Liver (tissue), 9 donors: ENCODE results near the gene PPARA. TPM values are rescaled to one million over a fixed set of nuclear protein-coding genes. Genes with fewer than 3 reads are reported as not detected.
A peak's percentile ranks its signal among the peaks of the same experiment; 100 is the strongest.

Experiments
- DNase-seq: peaks from one replicate; pipeline ENCODE4 v3.0.0-alpha.2; 2017; ENCODE audit warnings: low spot score
- H3K27ac ChIP-seq, 2 donors: one replicate each; pipeline ENCODE4 v1.7.0; 2013; ENCODE audit warnings: inconsistent platforms in 2 of 2, low read length in 2 of 2, control low read depth in 1 of 2, low read depth in 1 of 2, mild to moderate bottlenecking in 1 of 2
- H3K27me3 ChIP-seq, 4 donors: one replicate each; pipeline versions ENCODE4 v1.6.1 to v1.7.0; 2013; ENCODE audit warnings: low read length in 3 of 4, inconsistent platforms in 1 of 4, mild to moderate bottlenecking in 1 of 4, moderate library complexity in 1 of 4; ENCODE audit not compliant: control insufficient read depth in 4 of 4, insufficient read depth in 4 of 4
- H3K36me3 ChIP-seq, 4 donors: one replicate each; pipeline versions ENCODE4 v1.6.1 to v1.7.0; 2013; ENCODE audit warnings: low read length in 3 of 4, mild to moderate bottlenecking in 3 of 4, low read depth in 1 of 4, moderate library complexity in 1 of 4; ENCODE audit not compliant: control insufficient read depth in 4 of 4, insufficient read depth in 3 of 4
- H3K4me1 ChIP-seq, 4 donors: one replicate each; pipeline versions ENCODE4 v1.6.1 to v1.7.0; 2013; ENCODE audit warnings: low read length in 3 of 4, mild to moderate bottlenecking in 3 of 4, moderate library complexity in 1 of 4; ENCODE audit not compliant: control insufficient read depth in 4 of 4, insufficient read depth in 4 of 4
- H3K4me3 ChIP-seq, 3 donors: one replicate each; pipeline versions ENCODE4 v1.6.1 to v1.7.0; 2013; ENCODE audit warnings: low read length in 3 of 3, control low read depth in 1 of 3, low read depth in 1 of 3, mild to moderate bottlenecking in 1 of 3
- H3K9ac ChIP-seq, 2 donors: one replicate each; pipeline ENCODE4 v1.7.0; 2013; ENCODE audit warnings: low read length in 2 of 2, mild to moderate bottlenecking in 2 of 2, moderate library complexity in 2 of 2, control low read depth in 1 of 2, low read depth in 1 of 2
- H3K9me3 ChIP-seq, 4 donors: one replicate each; pipeline versions ENCODE4 v1.6.1 to v1.7.0; 2013; ENCODE audit warnings: low read length in 3 of 4; ENCODE audit not compliant: control insufficient read depth in 4 of 4
- EGR1 ChIP-seq, 2 donors: IDR thresholded peaks; 2 replicates each; pipeline ENCODE4 v1.6.1; 2016 to 2018; ENCODE audit warnings: antibody characterized with exemption in 2 of 2, low read depth in 2 of 2
- FOXA1 ChIP-seq: IDR thresholded peaks from 2 replicates; pipeline ENCODE4 v1.6.1; 2016; ENCODE audit warnings: antibody characterized with exemption
- GABPA ChIP-seq, 2 donors: IDR thresholded peaks in 1 of 2; conservative IDR thresholded peaks in 1 of 2; 2 replicates each; pipeline ENCODE4 v1.6.1; 2016; ENCODE audit warnings: antibody characterized with exemption in 2 of 2, mild to moderate bottlenecking in 1 of 2, moderate library complexity in 1 of 2
- HNF4A ChIP-seq, 2 donors: conservative IDR thresholded peaks; 2 replicates each; pipeline ENCODE4 v1.6.1; 2016; ENCODE audit warnings: antibody characterized with exemption in 2 of 2, mild to moderate bottlenecking in 2 of 2
- JUND ChIP-seq, 2 donors: IDR thresholded peaks; 2 replicates each; pipeline ENCODE4 v1.6.1; 2016; ENCODE audit warnings: antibody characterized with exemption in 2 of 2
- RAD21 ChIP-seq, 2 donors: IDR thresholded peaks; 2 replicates each; pipeline ENCODE4 v1.6.1; 2016; ENCODE audit warnings: antibody characterized with exemption in 2 of 2, mild to moderate bottlenecking in 2 of 2
- RXRA ChIP-seq, 2 donors: IDR thresholded peaks; 2 replicates each; pipeline ENCODE4 v1.6.1; 2017 to 2018; ENCODE audit warnings: antibody characterized with exemption in 2 of 2, mild to moderate bottlenecking in 1 of 2
- TAF1 ChIP-seq: conservative IDR thresholded peaks from 2 replicates; pipeline ENCODE4 v1.6.1; 2016; ENCODE audit warnings: antibody characterized with exemption, mild to moderate bottlenecking
- WGBS: extraction: QIAGEN DNeasy Blood & Tissue Kit; methylation state at CpG from one replicate; pipeline ENCODE4 v1.1.7; 2013; 5-methylcytosine and 5-hydroxymethylcytosine counted together
- polyA plus RNA-seq, 2 donors: library from polyadenylated mRNA; stranded (reverse) in 1 of 2; unstranded in 1 of 2; fragments of 200-250 nt in 1 of 2; fragments of >200 nt in 1 of 2; fragmentation: Nextera tagmentation in 1 of 2; extraction: Ambion mirVana in 1 of 2; gene quantifications; one replicate each; pipeline versions ENCODE4 v1.2.1 to v1.2.3, GENCODE V29; 2013 to 2015
- total RNA-seq, 2 donors: library from RNA; depleted of rRNA; stranded (reverse); fragments of >200 nt; gene quantifications; one replicate each; pipeline ENCODE4 v1.2.3, GENCODE V29; 2014
- TF ChIP-seq, protein P1 (sequence below): IDR thresholded peaks from 2 replicates; pipeline ENCODE4 v1.6.1; 2016; ENCODE audit warnings: antibody characterized with exemption
- TF ChIP-seq, protein P2 (sequence below): IDR thresholded peaks from 2 replicates; pipeline ENCODE4 v1.6.1; 2016; ENCODE audit warnings: antibody characterized with exemption, mild to moderate bottlenecking
- TF ChIP-seq, protein P3 (sequence below): IDR thresholded peaks from 2 replicates; pipeline ENCODE4 v1.6.1; 2016; ENCODE audit warnings: antibody characterized with exemption
- TF ChIP-seq, protein P4 (sequence below): fragments of 150-350 bp; IDR thresholded peaks from 2 replicates; pipeline ENCODE4 v1.5.1; 2017; ENCODE audit warnings: improper control_type of control experiment, low read depth, low read length; ENCODE audit not compliant: missing input control
- donor health status: healthy.
- donor health status: healthy.
- donor health status: healthy.
- donor health status: healthy.
- donor health status: healthy.

The PPARA gene
- total and polyA plus RNA-seq, 4 donors = 31.2 to 78.8 (median 41.3) TPM

DNA sequence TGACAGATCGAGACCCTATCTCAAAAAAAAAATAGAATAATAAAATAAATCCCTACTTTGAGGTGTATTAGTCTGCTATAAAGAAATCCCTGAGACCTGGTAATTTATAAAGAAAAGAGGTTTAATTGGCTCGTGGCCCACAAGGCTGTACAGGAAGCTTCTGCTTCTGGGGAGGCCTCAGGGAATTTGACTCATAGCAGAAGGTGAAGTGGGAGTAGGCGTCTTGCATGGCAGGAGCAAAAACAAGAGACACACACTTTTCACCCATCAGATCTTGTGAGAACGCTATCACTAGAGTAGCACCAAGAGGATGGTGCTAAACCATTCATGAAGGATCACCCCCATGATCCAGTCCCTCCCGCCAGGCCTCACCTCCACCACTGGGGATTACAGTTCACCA, 70.6 kb downstream of the PPARA start:
- H3K27me3 ChIP-seq = no peaks in the 10 kb centered on the region
- no peak overlapping the region for H3K4me3 ChIP-seq
- 96% methylated on average over 5 of the region's 5 CpGs for WGBS
- H3K27ac ChIP-seq = no peak overlapping the region
- TF ChIP-seq FOXA1 (no peak), HNF4A (conservative IDR thresholded peaks at IDR 0.05) (no peak)
- TF ChIP-seq, protein P1, sequence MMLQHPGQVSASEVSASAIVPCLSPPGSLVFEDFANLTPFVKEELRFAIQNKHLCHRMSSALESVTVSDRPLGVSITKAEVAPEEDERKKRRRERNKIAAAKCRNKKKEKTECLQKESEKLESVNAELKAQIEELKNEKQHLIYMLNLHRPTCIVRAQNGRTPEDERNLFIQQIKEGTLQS = no peak
- TF ChIP-seq, protein P2, sequence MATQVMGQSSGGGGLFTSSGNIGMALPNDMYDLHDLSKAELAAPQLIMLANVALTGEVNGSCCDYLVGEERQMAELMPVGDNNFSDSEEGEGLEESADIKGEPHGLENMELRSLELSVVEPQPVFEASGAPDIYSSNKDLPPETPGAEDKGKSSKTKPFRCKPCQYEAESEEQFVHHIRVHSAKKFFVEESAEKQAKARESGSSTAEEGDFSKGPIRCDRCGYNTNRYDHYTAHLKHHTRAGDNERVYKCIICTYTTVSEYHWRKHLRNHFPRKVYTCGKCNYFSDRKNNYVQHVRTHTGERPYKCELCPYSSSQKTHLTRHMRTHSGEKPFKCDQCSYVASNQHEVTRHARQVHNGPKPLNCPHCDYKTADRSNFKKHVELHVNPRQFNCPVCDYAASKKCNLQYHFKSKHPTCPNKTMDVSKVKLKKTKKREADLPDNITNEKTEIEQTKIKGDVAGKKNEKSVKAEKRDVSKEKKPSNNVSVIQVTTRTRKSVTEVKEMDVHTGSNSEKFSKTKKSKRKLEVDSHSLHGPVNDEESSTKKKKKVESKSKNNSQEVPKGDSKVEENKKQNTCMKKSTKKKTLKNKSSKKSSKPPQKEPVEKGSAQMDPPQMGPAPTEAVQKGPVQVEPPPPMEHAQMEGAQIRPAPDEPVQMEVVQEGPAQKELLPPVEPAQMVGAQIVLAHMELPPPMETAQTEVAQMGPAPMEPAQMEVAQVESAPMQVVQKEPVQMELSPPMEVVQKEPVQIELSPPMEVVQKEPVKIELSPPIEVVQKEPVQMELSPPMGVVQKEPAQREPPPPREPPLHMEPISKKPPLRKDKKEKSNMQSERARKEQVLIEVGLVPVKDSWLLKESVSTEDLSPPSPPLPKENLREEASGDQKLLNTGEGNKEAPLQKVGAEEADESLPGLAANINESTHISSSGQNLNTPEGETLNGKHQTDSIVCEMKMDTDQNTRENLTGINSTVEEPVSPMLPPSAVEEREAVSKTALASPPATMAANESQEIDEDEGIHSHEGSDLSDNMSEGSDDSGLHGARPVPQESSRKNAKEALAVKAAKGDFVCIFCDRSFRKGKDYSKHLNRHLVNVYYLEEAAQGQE = no peak
- H3K9me3 ChIP-seq = no peaks in the 10 kb centered on the region
- H3K9ac ChIP-seq = no peak overlapping the region
- H3K4me1 ChIP-seq = peaks cover 0 to 7% (median 3%) of the 10 kb centered on the region in 4 donors
- peaks cover 31 to 55% (median 52%) of the 10 kb centered on the region in 4 donors for H3K36me3 ChIP-seq
- DNase-seq = no peak

DNA sequence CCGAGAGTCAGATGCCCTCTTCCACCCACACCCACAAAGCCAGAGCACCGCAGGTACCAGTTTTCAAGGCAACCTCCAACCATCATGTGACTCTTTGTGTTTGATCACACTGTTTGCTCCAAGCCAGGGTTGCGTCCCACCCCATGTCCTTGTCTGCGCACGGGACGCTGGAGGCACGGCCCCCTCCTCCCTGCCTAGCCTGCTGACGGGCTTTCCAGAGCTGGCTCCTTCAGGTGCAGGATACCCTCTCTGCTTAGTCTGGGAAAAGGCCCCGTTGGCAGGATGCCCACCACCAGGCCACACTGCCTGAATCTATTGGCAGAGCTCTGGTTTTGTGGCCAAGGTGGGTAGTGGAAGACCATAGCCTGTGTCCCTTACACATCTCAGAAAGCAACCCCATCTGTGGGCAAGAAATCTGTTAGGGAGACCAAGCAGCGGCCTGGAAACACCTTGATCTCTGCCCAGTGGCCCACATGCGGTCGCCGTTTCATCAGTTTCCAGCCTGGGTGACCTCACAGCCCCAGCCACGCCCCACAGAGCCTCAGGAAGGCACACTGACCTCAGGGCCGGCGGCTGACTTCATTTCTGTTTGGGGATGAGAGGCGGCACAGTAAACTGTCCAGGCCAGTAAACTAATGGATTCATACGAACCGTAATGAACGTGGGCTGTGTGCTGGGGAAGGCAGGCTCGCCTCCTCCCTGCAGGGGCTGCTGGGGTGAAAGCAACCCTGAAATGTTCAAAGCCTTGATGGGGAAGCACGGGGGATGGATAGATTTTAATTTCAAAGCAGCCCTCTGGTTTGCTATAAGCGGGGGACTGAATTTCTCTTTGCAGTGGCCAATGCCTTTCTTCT, 73.9 kb downstream of the PPARA start:
- Histone ChIP-seq H3K9me3 (no peaks in the 10 kb centered on the region), H3K36me3 (peaks cover 19 to 40% (median 35%) of the 10 kb centered on the region in 4 donors), H3K4me3 (no peak overlapping the region), H3K4me1 (peaks cover 0 to 7% (median 3%) of the 10 kb centered on the region in 4 donors), H3K27me3 (no peaks in the 10 kb centered on the region), H3K27ac (peak overlapping the region; percentile 40 to 61), H3K9ac (no peak overlapping the region)
- TF ChIP-seq RAD21 (IDR thresholded peaks at IDR 0.05) (no peak), RXRA (IDR thresholded peaks at IDR 0.05) (peak in 1 of 2 donors; percentile 74), JUND (IDR thresholded peaks at IDR 0.05) (peak in 1 of 2 donors; percentile 43), HNF4A (conservative IDR thresholded peaks at IDR 0.05) (peak in 1 of 2 donors; percentile 48)
- TF ChIP-seq, protein P3, sequence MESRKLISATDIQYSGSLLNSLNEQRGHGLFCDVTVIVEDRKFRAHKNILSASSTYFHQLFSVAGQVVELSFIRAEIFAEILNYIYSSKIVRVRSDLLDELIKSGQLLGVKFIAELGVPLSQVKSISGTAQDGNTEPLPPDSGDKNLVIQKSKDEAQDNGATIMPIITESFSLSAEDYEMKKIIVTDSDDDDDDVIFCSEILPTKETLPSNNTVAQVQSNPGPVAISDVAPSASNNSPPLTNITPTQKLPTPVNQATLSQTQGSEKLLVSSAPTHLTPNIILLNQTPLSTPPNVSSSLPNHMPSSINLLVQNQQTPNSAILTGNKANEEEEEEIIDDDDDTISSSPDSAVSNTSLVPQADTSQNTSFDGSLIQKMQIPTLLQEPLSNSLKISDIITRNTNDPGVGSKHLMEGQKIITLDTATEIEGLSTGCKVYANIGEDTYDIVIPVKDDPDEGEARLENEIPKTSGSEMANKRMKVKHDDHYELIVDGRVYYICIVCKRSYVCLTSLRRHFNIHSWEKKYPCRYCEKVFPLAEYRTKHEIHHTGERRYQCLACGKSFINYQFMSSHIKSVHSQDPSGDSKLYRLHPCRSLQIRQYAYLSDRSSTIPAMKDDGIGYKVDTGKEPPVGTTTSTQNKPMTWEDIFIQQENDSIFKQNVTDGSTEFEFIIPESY = no peak
- no peak for DNase-seq
- WGBS = 63% methylated on average over 23 of the region's 23 CpGs

DNA sequence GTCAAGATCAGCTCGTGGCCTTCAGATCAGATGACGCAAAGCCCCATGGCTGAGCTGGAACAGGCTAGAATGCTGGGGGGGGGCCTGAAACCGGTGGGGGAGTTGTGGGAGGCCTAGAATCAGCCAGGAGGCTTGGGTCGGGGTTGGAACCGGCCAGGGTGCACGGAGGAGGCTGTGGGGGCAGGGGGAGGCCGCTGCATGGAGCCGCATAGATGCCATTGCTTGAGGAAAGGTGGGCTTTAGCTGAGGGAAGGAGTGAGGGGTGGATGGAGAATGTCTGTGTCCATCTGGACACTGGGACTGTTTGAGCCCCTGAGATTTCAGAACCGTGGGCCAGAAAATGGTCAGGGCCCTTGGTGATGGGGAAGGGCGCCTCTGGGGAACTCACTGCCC, 74.6 kb downstream of the PPARA start:
- 86% methylated on average over 10 of the region's 10 CpGs for WGBS
- Histone ChIP-seq H3K36me3 (peaks cover 16 to 34% (median 30%) of the 10 kb centered on the region in 4 donors), H3K4me1 (peaks cover 0 to 5% (median under 1%) of the 10 kb centered on the region in 4 donors), H3K4me3 (no peak overlapping the region), H3K27ac (no peak overlapping the region), H3K9ac (no peak overlapping the region), H3K27me3 (no peaks in the 10 kb centered on the region), H3K9me3 (no peaks in the 10 kb centered on the region)
- no peak for DNase-seq
- no peak for TF ChIP-seq HNF4A (conservative IDR thresholded peaks at IDR 0.05)
- TF ChIP-seq RAD21 (IDR thresholded peaks at IDR 0.05) = no peak
- TF ChIP-seq, protein P1 = no peak
- no peak for TF ChIP-seq EGR1 (IDR thresholded peaks at IDR 0.05; ENCODE audit: low read depth in 2 of 2)
- TF ChIP-seq, protein P4, sequence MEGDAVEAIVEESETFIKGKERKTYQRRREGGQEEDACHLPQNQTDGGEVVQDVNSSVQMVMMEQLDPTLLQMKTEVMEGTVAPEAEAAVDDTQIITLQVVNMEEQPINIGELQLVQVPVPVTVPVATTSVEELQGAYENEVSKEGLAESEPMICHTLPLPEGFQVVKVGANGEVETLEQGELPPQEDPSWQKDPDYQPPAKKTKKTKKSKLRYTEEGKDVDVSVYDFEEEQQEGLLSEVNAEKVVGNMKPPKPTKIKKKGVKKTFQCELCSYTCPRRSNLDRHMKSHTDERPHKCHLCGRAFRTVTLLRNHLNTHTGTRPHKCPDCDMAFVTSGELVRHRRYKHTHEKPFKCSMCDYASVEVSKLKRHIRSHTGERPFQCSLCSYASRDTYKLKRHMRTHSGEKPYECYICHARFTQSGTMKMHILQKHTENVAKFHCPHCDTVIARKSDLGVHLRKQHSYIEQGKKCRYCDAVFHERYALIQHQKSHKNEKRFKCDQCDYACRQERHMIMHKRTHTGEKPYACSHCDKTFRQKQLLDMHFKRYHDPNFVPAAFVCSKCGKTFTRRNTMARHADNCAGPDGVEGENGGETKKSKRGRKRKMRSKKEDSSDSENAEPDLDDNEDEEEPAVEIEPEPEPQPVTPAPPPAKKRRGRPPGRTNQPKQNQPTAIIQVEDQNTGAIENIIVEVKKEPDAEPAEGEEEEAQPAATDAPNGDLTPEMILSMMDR = no peak
- TF ChIP-seq GABPA (IDR thresholded peaks at IDR 0.05 in 1 of 2, conservative IDR thresholded peaks at IDR 0.05 in 1 of 2) = no peak
- TF ChIP-seq, protein P2 = no peak
- no peak for TF ChIP-seq TAF1
